Measurements from ENCODE around the gene HSPB1. TPM values are rescaled to one million over a fixed set of nuclear protein-coding genes. Genes with fewer than 3 reads are reported as not detected.
A peak's percentile ranks its signal among the peaks of the same experiment; 100 is the strongest.

Gene HSPB1
- total and polyA plus RNA-seq, 2 of the 13 experiments (the other 11 are each of a cell fraction or from before 2014, with no cell fraction given) = 21.0 to 38.6 TPM

DNA sequence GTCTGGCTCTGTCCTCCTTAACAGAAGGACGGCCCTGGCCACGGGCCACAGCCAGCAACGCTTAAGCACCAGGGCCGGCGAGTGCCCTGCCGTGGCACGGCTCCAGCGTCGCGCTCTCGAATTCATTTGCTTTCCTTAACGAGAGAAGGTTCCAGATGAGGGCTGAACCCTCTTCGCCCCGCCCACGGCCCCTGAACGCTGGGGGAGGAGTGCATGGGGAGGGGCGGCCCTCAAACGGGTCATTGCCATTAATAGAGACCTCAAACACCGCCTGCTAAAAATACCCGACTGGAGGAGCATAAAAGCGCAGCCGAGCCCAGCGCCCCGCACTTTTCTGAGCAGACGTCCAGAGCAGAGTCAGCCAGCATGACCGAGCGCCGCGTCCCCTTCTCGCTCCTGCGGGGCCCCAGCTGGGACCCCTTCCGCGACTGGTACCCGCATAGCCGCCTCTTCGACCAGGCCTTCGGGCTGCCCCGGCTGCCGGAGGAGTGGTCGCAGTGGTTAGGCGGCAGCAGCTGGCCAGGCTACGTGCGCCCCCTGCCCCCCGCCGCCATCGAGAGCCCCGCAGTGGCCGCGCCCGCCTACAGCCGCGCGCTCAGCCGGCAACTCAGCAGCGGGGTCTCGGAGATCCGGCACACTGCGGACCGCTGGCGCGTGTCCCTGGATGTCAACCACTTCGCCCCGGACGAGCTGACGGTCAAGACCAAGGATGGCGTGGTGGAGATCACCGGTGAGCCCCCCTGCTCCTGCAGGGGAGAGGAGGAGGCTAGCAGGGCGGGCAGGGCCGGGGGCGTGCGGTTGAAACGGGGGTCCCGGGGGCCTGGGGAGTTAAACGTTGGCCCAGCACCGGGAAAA, at the start of gene HSPB1 (continued):
- TF ChIP-seq, protein P1, sequence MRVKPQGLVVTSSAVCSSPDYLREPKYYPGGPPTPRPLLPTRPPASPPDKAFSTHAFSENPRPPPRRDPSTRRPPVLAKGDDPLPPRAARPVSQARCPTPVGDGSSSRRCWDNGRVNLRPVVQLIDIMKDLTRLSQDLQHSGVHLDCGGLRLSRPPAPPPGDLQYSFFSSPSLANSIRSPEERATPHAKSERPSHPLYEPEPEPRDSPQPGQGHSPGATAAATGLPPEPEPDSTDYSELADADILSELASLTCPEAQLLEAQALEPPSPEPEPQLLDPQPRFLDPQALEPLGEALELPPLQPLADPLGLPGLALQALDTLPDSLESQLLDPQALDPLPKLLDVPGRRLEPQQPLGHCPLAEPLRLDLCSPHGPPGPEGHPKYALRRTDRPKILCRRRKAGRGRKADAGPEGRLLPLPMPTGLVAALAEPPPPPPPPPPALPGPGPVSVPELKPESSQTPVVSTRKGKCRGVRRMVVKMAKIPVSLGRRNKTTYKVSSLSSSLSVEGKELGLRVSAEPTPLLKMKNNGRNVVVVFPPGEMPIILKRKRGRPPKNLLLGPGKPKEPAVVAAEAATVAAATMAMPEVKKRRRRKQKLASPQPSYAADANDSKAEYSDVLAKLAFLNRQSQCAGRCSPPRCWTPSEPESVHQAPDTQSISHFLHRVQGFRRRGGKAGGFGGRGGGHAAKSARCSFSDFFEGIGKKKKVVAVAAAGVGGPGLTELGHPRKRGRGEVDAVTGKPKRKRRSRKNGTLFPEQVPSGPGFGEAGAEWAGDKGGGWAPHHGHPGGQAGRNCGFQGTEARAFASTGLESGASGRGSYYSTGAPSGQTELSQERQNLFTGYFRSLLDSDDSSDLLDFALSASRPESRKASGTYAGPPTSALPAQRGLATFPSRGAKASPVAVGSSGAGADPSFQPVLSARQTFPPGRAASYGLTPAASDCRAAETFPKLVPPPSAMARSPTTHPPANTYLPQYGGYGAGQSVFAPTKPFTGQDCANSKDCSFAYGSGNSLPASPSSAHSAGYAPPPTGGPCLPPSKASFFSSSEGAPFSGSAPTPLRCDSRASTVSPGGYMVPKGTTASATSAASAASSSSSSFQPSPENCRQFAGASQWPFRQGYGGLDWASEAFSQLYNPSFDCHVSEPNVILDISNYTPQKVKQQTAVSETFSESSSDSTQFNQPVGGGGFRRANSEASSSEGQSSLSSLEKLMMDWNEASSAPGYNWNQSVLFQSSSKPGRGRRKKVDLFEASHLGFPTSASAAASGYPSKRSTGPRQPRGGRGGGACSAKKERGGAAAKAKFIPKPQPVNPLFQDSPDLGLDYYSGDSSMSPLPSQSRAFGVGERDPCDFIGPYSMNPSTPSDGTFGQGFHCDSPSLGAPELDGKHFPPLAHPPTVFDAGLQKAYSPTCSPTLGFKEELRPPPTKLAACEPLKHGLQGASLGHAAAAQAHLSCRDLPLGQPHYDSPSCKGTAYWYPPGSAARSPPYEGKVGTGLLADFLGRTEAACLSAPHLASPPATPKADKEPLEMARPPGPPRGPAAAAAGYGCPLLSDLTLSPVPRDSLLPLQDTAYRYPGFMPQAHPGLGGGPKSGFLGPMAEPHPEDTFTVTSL (CRISPR knock-in tag; IDR thresholded peaks at IDR 0.05; ENCODE audit: borderline replicate concordance) = 0 out of 2 replicates have a peak, but pooled peaks have one; percentile 56
- TF ChIP-seq ZSCAN20 (CRISPR knock-in tag; IDR thresholded peaks at IDR 0.05; ENCODE audit: borderline replicate concordance) = peak; percentile 88; the same call in 1 of the 2 replicates
- TF ChIP-seq ZNF138 (CRISPR knock-in tag; IDR thresholded peaks at IDR 0.05; ENCODE audit: low read depth) = no peak
- TF ChIP-seq MTF2 (CRISPR knock-in tag; IDR thresholded peaks at IDR 0.05; ENCODE audit: borderline replicate concordance) = 0 out of 2 replicates have a peak, but pooled peaks have one; percentile 17
- no peak for TF ChIP-seq NONO (IDR thresholded peaks at IDR 0.05)
- TF ChIP-seq NONO (CRISPR knock-in tag; conservative IDR thresholded peaks at IDR 0.05) = no peak; the same call in 1 of the 2 replicates
- TF ChIP-seq, protein P2, sequence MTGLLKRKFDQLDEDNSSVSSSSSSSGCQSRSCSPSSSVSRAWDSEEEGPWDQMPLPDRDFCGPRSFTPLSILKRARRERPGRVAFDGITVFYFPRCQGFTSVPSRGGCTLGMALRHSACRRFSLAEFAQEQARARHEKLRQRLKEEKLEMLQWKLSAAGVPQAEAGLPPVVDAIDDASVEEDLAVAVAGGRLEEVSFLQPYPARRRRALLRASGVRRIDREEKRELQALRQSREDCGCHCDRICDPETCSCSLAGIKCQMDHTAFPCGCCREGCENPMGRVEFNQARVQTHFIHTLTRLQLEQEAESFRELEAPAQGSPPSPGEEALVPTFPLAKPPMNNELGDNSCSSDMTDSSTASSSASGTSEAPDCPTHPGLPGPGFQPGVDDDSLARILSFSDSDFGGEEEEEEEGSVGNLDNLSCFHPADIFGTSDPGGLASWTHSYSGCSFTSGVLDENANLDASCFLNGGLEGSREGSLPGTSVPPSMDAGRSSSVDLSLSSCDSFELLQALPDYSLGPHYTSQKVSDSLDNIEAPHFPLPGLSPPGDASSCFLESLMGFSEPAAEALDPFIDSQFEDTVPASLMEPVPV (CRISPR knock-in tag; IDR thresholded peaks at IDR 0.05) = 0 out of 2 replicates have a peak, but pooled peaks have one; percentile 46
- TF ChIP-seq TERF1 (CRISPR knock-in tag; IDR thresholded peaks at IDR 0.05) = 0 out of 2 replicates have a peak, but pooled peaks have one; percentile 67
- no peak for TF ChIP-seq MAF1 (CRISPR knock-in tag; IDR thresholded peaks at IDR 0.05; ENCODE audit: borderline replicate concordance)
- no peak for TF ChIP-seq NFRKB (IDR thresholded peaks at IDR 0.05)
- no peak; the same call in 1 of the 2 replicates for TF ChIP-seq HDAC2 (CRISPR knock-in tag; IDR thresholded peaks at IDR 0.05)
- TF ChIP-seq ZNF577 (CRISPR knock-in tag; IDR thresholded peaks at IDR 0.05; ENCODE audit: borderline replicate concordance, low read depth) = no peak
- TF ChIP-seq ZNF790 (CRISPR knock-in tag; IDR thresholded peaks at IDR 0.05; ENCODE audit: borderline replicate concordance) = peak; percentile 63; the same call in 1 of the 2 replicates
- TF ChIP-seq, protein P3, sequence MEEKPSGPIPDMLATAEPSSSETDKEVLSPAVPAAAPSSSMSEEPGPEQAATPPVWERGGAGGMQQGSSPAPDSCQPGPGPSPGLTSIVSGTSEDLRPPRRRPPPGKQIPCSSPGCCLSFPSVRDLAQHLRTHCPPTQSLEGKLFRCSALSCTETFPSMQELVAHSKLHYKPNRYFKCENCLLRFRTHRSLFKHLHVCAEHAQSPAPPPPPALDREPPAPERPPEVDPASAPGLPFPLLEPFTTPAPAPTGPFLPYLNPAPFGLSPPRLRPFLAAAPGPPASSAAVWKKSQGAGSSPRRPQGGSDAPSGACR (CRISPR knock-in tag; IDR thresholded peaks at IDR 0.05) = no peak
- TF ChIP-seq ZMYM2 (CRISPR knock-in tag; IDR thresholded peaks at IDR 0.05) = no peak
- TF ChIP-seq ZNF780A (CRISPR knock-in tag; IDR thresholded peaks at IDR 0.05) = no peak

Measured in HepG2 (cell line).